Left ventricle myocardium inferior (tissue), 1 donor: Measurements from ENCODE around the gene STAM. TPM values are rescaled to one million over a fixed set of nuclear protein-coding genes. Genes with fewer than 3 reads are reported as not detected.

Experiments used
- DNase-seq: peaks from one replicate; pipeline ENCODE4 v3.0.0-alpha.2; 2020
- H3K27ac ChIP-seq: fragments of 200-600 bp; replicated peaks from 2 replicates; pipeline ENCODE4 v1.8.0; 2021
- H3K27me3 ChIP-seq: fragments of 200-600 bp; 2 replicates; pipeline ENCODE4 v1.8.0; 2021; ENCODE audit warnings: low read depth
- H3K36me3 ChIP-seq: fragments of 200-600 bp; 2 replicates; pipeline ENCODE4 v1.8.0; 2021
- H3K4me1 ChIP-seq: fragments of 200-600 bp; 2 replicates; pipeline ENCODE4 v1.8.0; 2021
- H3K4me3 ChIP-seq: fragments of 200-600 bp; 2 replicates; pipeline ENCODE4 v1.8.0; 2021; ENCODE audit warnings: mild to moderate bottlenecking, moderate library complexity
- H3K9me3 ChIP-seq: fragments of 200-600 bp; replicated peaks from 2 replicates; pipeline ENCODE4 v1.8.0; 2021
- intact Hi-C: fragments of 100-400 bp; cut with micrococcal nuclease; formaldehyde crosslinking; loops from one replicate; pipeline ENCODE4 v1.11.0; 2022
- total RNA-seq: library from RNA; stranded (reverse); fragmentation: NEBNext Ultra II Directional; extraction: Animal tissue kit (Norgen Biotek cat#: 25700); gene quantifications from one replicate; pipeline ENCODE4 v1.2.1, GENCODE V29; 2021
- TF ChIP-seq, protein P1 (sequence below): fragments of 200-600 bp; IDR thresholded peaks from 2 replicates; pipeline ENCODE4 v1.8.0; 2021; ENCODE audit warnings: antibody characterized with exemption, mild to moderate bottlenecking, borderline replicate concordance
- donor health status: DM: no; HTN: yes; CAD: no; lungs with severe emphysema.

The STAM gene
- total RNA-seq, 1 donor from 2014 or later = 21.3 TPM

DNA sequence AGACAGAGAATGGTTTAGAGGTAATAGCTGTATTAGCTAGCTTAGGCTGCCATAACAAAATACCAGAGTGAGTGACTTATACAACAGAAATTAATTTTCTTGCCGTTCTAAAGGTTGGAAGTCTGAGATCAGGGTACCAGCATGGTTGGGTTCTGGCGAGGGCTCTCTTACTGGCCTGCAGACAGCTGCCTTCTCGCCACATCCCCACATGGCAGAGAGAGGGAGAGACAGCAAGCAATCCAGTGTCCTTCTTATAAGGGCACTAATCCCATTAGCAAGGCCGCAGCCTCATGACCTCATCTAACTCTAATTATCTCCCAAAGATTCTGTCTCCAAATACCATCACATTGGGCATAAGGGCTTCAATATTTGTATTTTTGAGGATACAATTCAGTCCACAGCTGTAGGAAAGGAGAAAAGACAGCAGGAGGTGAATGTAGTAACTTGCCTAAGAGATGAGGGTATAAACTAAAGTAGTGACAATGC, 3.6 kb upstream of the STAM start:
- Histone ChIP-seq H3K27me3 (no peaks in the 10 kb centered on the region), H3K4me1 (peaks cover 33% of the 10 kb centered on the region), H3K36me3 (peaks cover 3% of the 10 kb centered on the region), H3K9me3 (peaks cover 7% of the 10 kb centered on the region), H3K27ac (no peak overlapping the region), H3K4me3 (no peak overlapping the region)
- DNase-seq = no peak
- TF ChIP-seq, protein P1, sequence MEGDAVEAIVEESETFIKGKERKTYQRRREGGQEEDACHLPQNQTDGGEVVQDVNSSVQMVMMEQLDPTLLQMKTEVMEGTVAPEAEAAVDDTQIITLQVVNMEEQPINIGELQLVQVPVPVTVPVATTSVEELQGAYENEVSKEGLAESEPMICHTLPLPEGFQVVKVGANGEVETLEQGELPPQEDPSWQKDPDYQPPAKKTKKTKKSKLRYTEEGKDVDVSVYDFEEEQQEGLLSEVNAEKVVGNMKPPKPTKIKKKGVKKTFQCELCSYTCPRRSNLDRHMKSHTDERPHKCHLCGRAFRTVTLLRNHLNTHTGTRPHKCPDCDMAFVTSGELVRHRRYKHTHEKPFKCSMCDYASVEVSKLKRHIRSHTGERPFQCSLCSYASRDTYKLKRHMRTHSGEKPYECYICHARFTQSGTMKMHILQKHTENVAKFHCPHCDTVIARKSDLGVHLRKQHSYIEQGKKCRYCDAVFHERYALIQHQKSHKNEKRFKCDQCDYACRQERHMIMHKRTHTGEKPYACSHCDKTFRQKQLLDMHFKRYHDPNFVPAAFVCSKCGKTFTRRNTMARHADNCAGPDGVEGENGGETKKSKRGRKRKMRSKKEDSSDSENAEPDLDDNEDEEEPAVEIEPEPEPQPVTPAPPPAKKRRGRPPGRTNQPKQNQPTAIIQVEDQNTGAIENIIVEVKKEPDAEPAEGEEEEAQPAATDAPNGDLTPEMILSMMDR = no peak
- intact Hi-C loops = no loop called here

DNA sequence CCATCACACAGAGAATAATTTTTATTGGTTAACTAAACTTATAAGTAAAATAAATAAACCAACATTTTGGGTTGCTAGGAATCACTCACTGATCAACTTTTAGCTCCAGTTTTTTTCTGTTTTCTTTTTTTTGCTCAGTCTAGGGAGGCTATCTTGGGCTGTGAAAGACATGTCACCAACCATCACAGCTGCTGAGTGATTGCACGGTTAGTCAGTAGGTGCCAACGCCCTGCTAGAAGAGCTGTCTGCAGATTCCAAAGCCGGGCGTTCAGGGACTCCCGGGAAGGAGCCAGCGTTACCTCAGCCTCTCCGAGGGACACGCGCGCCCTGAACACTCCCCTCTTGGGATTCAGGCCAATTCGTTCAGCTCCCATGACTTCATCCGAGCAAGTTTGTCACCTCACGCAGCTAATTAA, 604 bp upstream of the STAM start:
- H3K4me1 ChIP-seq = peaks cover 63% of the 10 kb centered on the region

DNA sequence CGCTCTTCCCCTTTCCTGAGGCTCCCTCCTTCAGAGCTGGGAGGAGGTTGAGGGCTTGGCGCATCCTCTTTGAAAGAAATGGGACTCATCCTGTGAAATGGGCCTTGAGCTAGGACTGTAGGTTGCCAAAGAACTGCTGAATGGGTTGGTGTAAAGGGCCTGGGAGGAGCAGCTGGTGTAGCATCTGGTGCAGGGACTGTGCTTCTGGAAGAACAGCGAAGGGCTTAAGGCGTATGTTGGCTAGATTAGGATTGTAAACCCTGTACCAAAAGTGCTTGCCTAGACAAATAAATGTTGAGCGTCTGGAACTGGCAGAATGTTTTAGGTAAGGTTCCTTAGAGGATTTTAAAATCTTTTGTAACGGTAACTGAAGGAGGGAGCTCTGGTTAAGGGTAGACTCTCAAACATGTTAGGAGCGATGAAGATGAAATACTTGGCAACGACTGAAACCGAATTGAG, 563 bp downstream of the STAM start:
- Histone ChIP-seq H3K27me3 (no peaks in the 10 kb centered on the region), H3K27ac (peak overlapping the region; percentile 97), H3K4me1 (peaks cover 72% of the 10 kb centered on the region), H3K9me3 (peaks cover 7% of the 10 kb centered on the region), H3K36me3 (peaks cover 3% of the 10 kb centered on the region), H3K4me3 (peak overlapping the region; percentile 93)
- no peak for DNase-seq
- intact Hi-C loops = no loop called here
- TF ChIP-seq, protein P1 = no peak

More for the DNA sequence above, 604 bp upstream of the STAM start:
- peak; percentile 70 for DNase-seq
- TF ChIP-seq, protein P1 = no peak
- intact Hi-C loops = no loop called here
- H3K4me3 ChIP-seq = peak overlapping the region; percentile 93
- H3K9me3 ChIP-seq = peaks cover 7% of the 10 kb centered on the region
- peak overlapping the region; percentile 97 for H3K27ac ChIP-seq
- no peaks in the 10 kb centered on the region for H3K27me3 ChIP-seq
- H3K36me3 ChIP-seq = peaks cover 3% of the 10 kb centered on the region

DNA sequence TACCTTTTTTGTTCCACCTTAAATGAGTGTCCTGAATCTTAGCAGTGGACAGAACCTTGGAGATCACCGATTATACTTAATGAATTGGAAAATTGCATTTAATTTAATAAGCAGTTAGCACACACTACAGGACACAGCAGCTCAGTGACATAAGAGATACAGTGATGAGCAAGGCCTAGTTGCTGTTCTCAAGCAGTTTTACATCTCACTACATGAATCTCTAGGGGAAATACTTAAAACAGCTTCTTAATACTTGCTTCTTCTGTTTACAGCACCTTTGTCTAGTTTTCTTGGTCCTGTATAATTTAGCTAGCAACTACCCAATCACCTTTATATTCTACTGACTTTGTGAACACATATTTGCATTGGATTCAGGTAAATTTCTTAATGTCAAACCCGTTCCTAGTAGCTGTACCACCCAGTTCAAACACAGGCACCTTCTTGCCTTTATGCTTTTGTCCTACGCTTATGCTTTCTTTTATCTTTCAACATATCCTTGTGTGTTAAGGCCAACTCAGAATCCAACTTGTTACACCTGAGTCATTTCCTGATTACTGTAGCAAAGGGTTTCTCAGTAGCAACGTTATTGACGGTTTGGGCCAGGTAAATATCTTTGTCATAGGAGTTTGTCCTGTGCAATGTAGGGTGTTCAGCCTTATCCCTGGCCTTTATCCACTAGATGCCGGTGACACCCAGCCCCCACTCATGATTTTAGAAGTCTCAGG, 1.8 kb downstream of the STAM start:
- no peaks in the 10 kb centered on the region for H3K36me3 ChIP-seq
- intact Hi-C loops = no loop called here

DNA sequence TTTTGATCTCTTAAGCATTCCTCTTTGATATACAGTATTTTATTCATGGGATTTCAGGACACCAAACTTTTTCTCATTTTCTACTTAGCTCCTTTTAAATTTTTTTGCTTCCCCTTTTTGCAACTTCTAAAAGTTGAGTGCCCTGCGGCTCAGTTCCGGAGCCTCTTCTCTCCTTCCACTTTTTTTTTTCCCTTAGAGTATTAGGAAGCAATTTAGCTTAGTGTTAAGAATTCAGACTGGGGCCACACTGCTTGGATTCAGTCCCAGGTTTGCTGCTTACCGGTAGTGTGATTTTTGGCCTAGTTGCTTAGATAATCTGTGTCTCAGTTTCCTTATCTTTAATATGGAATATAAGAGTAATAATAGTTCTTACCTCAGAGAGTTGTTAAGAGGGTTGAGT, 3.4 kb downstream of the STAM start:
- intact Hi-C loops = no loop called here
- DNase-seq = no peak
- Histone ChIP-seq H3K27ac (peak overlapping the region; percentile 50), H3K36me3 (no peaks in the 10 kb centered on the region), H3K4me3 (peak overlapping the region; percentile 9), H3K9me3 (no peaks in the 10 kb centered on the region), H3K27me3 (no peaks in the 10 kb centered on the region), H3K4me1 (peaks cover 91% of the 10 kb centered on the region)
- TF ChIP-seq, protein P1 = no peak

More for the DNA sequence above, 1.8 kb downstream of the STAM start:
- H3K4me3 ChIP-seq = peak overlapping the region; percentile 93
- peaks cover under 1% of the 10 kb centered on the region for H3K9me3 ChIP-seq
- TF ChIP-seq, protein P1 = no peak
- peaks cover 83% of the 10 kb centered on the region for H3K4me1 ChIP-seq
- no peaks in the 10 kb centered on the region for H3K27me3 ChIP-seq
- peak overlapping the region; percentile 50 for H3K27ac ChIP-seq
- no peak for DNase-seq
